SKM-1 treated with dmso at 0.1 percent for 144 hours (cell line): Measurements from ENCODE around the gene ZNF804A.
A peak's percentile ranks its signal among the peaks of the same experiment; 100 is the strongest.

Source experiments
- DNase-seq: peaks from one replicate; lab custom pipeline; 2025; ENCODE audit not compliant: unreplicated experiment; lab: John Stamatoyannopoulos, UW

The ZNF804A gene

GRCh38 chr2:184602734-184603133, 4.4 kb downstream of the ZNF804A start:
- no peak for DNase-seq

- DNase-seq, result no peak
Measured at GRCh38 chr2:184610891-184611290, 12.6 kb downstream of the ZNF804A start.

GRCh38 chr2:184611361-184612085, 13.2 kb downstream of the ZNF804A start:
- no peak for DNase-seq

GRCh38 chr2:184620367-184620766, 22.0 kb downstream of the ZNF804A start:
- DNase-seq, result no peak

GRCh38 chr2:184624311-184624710, 26.0 kb downstream of the ZNF804A start:
- DNase-seq, result no peak

GRCh38 chr2:184628051-184628450, 29.7 kb downstream of the ZNF804A start:
- peak; percentile 83 for DNase-seq

GRCh38 chr2:184633726-184634125, 35.4 kb downstream of the ZNF804A start:
- DNase-seq, result peak; percentile 12

- DNase-seq, result no peak
Measured at GRCh38 chr2:184637781-184638180, 39.5 kb downstream of the ZNF804A start.

GRCh38 chr2:184644685-184645084, 46.4 kb downstream of the ZNF804A start:
- DNase-seq, result no peak

GRCh38 chr2:184646177-184646576, 47.8 kb downstream of the ZNF804A start:
- DNase-seq, result no peak

- DNase-seq, result no peak
Measured at GRCh38 chr2:184646593-184646992, 48.3 kb downstream of the ZNF804A start.

- DNase-seq, result no peak
Measured at GRCh38 chr2:184654945-184655344, 56.6 kb downstream of the ZNF804A start.

- no peak for DNase-seq
Measured at GRCh38 chr2:184677171-184677570, 78.8 kb downstream of the ZNF804A start.

- DNase-seq, result no peak
Measured at GRCh38 chr2:184679219-184680018, 81.1 kb downstream of the ZNF804A start.

- no peak for DNase-seq
Measured at GRCh38 chr2:184680825-184681224, 82.5 kb downstream of the ZNF804A start.

- no peak for DNase-seq
Measured at GRCh38 chr2:184681642-184682321, 83.5 kb downstream of the ZNF804A start.

- DNase-seq, result no peak
Measured at GRCh38 chr2:184683911-184684310, 85.6 kb downstream of the ZNF804A start.

GRCh38 chr2:184685999-184686841, 87.9 kb downstream of the ZNF804A start:
- no peak for DNase-seq

- DNase-seq, result no peak
Measured at GRCh38 chr2:184689638-184690037, 91.3 kb downstream of the ZNF804A start.

- DNase-seq, result no peak
Measured at GRCh38 chr2:184692141-184692734, 93.9 kb downstream of the ZNF804A start.
